SJCRH30 (cell line): Measurements from ENCODE around the gene STAT5A. TPM values are rescaled to one million over a fixed set of nuclear protein-coding genes. Genes with fewer than 3 reads are reported as not detected.

Experiments
- DNase-seq, 2 experiments: peaks; one replicate each; pipeline ENCODE4 v3.0.0-alpha.2; 2015 to 2020
- H3K27ac ChIP-seq: fragments of 250-450 bp; sonication (Bioruptor Pico); 2 replicates; pipeline ENCODE4 v1.5.1; 2020; ENCODE audit warnings: mild to moderate bottlenecking, moderate library complexity
- H3K27me3 ChIP-seq: fragments of 250-450 bp; sonication (Bioruptor Pico); 2 replicates; pipeline ENCODE4 v1.5.1; 2020; ENCODE audit warnings: mild to moderate bottlenecking, moderate library complexity
- H3K36me3 ChIP-seq: fragments of 250-450 bp; sonication (Bioruptor Pico); 2 replicates; pipeline ENCODE4 v1.5.1; 2020; ENCODE audit warnings: mild to moderate bottlenecking, moderate library complexity
- H3K4me1 ChIP-seq: fragments of 250-450 bp; sonication (Bioruptor Pico); 2 replicates; pipeline ENCODE4 v1.5.1; 2020; ENCODE audit warnings: mild to moderate bottlenecking, moderate library complexity
- H3K4me3 ChIP-seq: fragments of 250-450 bp; sonication (Bioruptor Pico); 2 replicates; pipeline ENCODE4 v1.5.1; 2020; ENCODE audit warnings: mild to moderate bottlenecking, moderate library complexity
- H3K9me3 ChIP-seq: fragments of 250-450 bp; sonication (Bioruptor Pico); replicated peaks from 2 replicates; pipeline ENCODE4 v1.5.1; 2020; ENCODE audit warnings: mild to moderate bottlenecking, moderate library complexity
- total RNA-seq: library from RNA; depleted of rRNA; stranded (reverse); fragments of >200 nt; shearing (Covaris generic); gene quantifications from 2 replicates; pipeline ENCODE4 v1.2.3, GENCODE V29; 2014

The STAT5A gene
- total RNA-seq, 1 experiment from 2014 or later: 5.9 TPM

GRCh38 chr17:42274812-42275526 is 13.3 kb upstream of the STAT5A start:
- DNase-seq: peak in 1 of 2 experiments; percentile 21
- H3K36me3 ChIP-seq: no peaks in the 10 kb centered on the region
- peak overlapping the region; percentile 88 for H3K4me3 ChIP-seq
- no peaks in the 10 kb centered on the region for H3K9me3 ChIP-seq
- no peak overlapping the region for H3K27ac ChIP-seq
- peaks cover 15% of the 10 kb centered on the region for H3K4me1 ChIP-seq
- peaks cover 6% of the 10 kb centered on the region; the same call in 1 of the 2 replicates for H3K27me3 ChIP-seq

- Histone ChIP-seq H3K9me3 (no peaks in the 10 kb centered on the region), H3K4me1 (peaks cover 15% of the 10 kb centered on the region), H3K4me3 (peak overlapping the region; percentile 88), H3K27me3 (peaks cover 10% of the 10 kb centered on the region), H3K36me3 (no peaks in the 10 kb centered on the region), H3K27ac (no peak overlapping the region)
- DNase-seq: peak in 1 of 2 experiments; percentile 55
These were observed 12.6 kb upstream of the STAT5A start for GRCh38 chr17:42275527-42276358.

GRCh38 chr17:42276359-42276608 is 12.0 kb upstream of the STAT5A start, which contains the start of gene STAT5B:
STAT5B (minus strand) TSS chr17:42276391; CDS start chr17:42232127, 44,264 bp downstream.
- H3K27me3 ChIP-seq: peaks cover 10% of the 10 kb centered on the region
- peak within 1 kb of the TSS; percentile 88 for H3K4me3 ChIP-seq
- no peaks in the 10 kb centered on the region for H3K9me3 ChIP-seq
- H3K36me3 ChIP-seq: no peaks in the 10 kb centered on the region
- peak; percentile 51 to 67 for DNase-seq
- peaks cover 15% of the 10 kb centered on the region for H3K4me1 ChIP-seq
- H3K27ac ChIP-seq: no peak within 1 kb of the TSS

GRCh38 chr17:42276609-42277341 is 11.5 kb upstream of the STAT5A start:
- peak; percentile 69 to 71 for DNase-seq
- Histone ChIP-seq H3K9me3 (no peaks in the 10 kb centered on the region), H3K4me3 (peak overlapping the region; percentile 88), H3K36me3 (no peaks in the 10 kb centered on the region), H3K4me1 (peaks cover 15% of the 10 kb centered on the region), H3K27ac (no peak overlapping the region), H3K27me3 (peaks cover 10% of the 10 kb centered on the region)

- no peak overlapping the region for H3K27ac ChIP-seq
- no peak for DNase-seq
- peaks cover 15% of the 10 kb centered on the region for H3K4me1 ChIP-seq
- peak overlapping the region; percentile 88; the same call in 1 of the 2 replicates for H3K4me3 ChIP-seq
- no peaks in the 10 kb centered on the region for H3K36me3 ChIP-seq
- peaks cover 10% of the 10 kb centered on the region for H3K27me3 ChIP-seq
- H3K9me3 ChIP-seq: no peaks in the 10 kb centered on the region
These were observed 11.0 kb upstream of the STAT5A start for GRCh38 chr17:42277342-42277712.

GRCh38 chr17:42279776-42280630 is 8.3 kb upstream of the STAT5A start:
- Histone ChIP-seq H3K9me3 (no peaks in the 10 kb centered on the region), H3K4me3 (no peak overlapping the region), H3K27me3 (peaks cover 10% of the 10 kb centered on the region), H3K27ac (no peak overlapping the region), H3K36me3 (no peaks in the 10 kb centered on the region), H3K4me1 (peaks cover 8% of the 10 kb centered on the region)
- no peak for DNase-seq

GRCh38 chr17:42281571-42282096 is 6.7 kb upstream of the STAT5A start:
- DNase-seq: no peak
- H3K27me3 ChIP-seq: peaks cover 10% of the 10 kb centered on the region
- H3K36me3 ChIP-seq: no peaks in the 10 kb centered on the region
- peaks cover 9% of the 10 kb centered on the region for H3K4me1 ChIP-seq
- H3K4me3 ChIP-seq: no peak overlapping the region
- no peaks in the 10 kb centered on the region for H3K9me3 ChIP-seq
- H3K27ac ChIP-seq: no peak overlapping the region

DNA sequence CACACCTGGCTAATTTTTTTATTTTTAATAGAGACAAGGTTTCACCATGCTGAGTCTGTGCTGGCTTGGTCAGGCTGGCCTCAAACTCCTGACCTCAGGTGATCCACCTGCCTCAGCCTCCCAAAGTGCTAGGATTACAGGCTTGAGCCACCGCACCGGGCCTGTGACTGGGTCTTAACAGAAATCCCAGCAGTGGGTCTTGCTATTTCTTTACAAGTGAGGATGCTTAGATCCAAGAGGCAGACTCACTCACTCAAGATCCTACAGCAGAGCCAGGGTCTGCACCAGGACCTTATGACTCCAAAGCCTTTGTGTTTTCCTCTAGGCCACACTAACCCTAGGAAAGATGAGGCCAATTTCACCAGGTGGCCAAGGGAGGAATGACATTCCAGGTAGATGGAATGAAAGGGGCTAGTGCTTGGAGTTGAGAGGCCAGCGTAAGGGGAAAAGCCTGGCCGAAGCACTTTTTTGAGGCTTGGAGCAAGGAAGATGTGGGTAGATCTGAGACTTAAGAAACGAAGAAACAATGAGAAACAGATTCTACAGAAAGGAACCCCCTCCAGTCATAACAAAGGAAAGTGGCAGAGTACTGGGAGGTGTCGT is 5.7 kb upstream of the STAT5A start:
- no peak for DNase-seq
- Histone ChIP-seq H3K4me3 (no peak overlapping the region), H3K9me3 (no peaks in the 10 kb centered on the region), H3K36me3 (no peaks in the 10 kb centered on the region), H3K4me1 (peaks cover 12% of the 10 kb centered on the region; the same call in 1 of the 2 replicates), H3K27me3 (peaks cover 10% of the 10 kb centered on the region), H3K27ac (no peak overlapping the region)

DNA sequence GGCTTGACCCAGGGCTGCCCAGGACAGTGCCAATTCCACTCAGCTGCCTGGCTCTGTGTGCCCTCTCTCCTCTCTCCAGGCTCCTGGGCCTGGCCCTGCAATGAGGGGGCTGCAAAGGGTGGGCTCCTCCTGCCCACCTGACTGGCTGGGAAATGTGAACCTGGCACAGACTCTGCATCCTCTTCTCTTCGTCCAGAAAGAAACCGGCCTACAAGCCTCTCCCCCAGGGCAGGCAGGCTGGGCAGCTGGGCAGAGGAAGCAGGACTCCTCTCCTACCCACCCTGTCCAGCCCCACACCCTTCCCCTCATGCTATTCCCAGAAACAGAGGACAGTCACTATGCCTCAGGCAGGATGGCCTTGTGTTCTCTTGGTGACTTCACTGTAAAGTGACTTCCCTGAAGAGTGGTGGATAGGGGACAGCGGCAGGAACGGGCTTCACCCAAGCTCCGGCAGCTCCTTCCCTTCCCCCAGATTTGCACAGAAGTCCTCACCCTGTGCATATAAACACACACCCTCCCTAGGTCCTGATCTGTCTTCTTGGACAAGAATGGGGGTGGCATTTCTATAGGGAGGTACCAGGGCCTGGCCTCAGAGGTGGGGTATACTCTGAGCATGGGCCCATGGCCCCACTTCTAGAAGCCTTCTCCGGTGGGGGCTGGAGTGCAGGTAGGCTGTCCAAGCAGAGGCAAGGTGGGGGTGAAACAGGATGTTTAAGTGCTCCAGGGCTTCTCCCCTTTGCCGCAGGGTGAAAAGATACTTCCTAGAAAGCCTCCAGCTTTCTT is 4.9 kb upstream of the STAT5A start:
- Histone ChIP-seq H3K36me3 (no peaks in the 10 kb centered on the region), H3K27me3 (peaks cover 10% of the 10 kb centered on the region), H3K9me3 (no peaks in the 10 kb centered on the region), H3K4me1 (peaks cover 13% of the 10 kb centered on the region; the same call in 1 of the 2 replicates), H3K27ac (no peak overlapping the region), H3K4me3 (no peak overlapping the region)
- DNase-seq: no peak

DNA sequence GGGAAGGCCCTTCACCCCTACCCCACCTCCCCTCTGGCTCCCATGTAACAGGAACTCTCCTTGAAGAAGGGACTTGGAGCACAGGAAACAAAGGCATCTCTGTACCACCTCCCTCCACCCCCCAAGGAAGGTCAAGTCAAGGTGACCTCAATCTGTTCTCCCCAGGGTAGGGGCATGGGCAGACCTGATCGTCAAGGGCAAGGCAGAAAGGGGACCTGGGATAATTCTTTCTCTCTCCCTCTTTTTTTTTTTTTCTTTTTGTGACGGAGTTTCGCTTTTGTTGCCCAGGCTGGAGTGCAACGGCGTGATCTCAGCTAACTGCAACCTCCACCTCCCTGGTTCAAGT is 4.3 kb upstream of the STAT5A start:
- Histone ChIP-seq H3K27ac (no peak overlapping the region), H3K36me3 (no peaks in the 10 kb centered on the region), H3K4me3 (no peak overlapping the region), H3K27me3 (peaks cover 5% of the 10 kb centered on the region), H3K4me1 (peaks cover 13% of the 10 kb centered on the region; the same call in 1 of the 2 replicates), H3K9me3 (no peaks in the 10 kb centered on the region)
- no peak for DNase-seq

GRCh38 chr17:42284566-42284965 is 3.7 kb upstream of the STAT5A start:
- Histone ChIP-seq H3K9me3 (no peaks in the 10 kb centered on the region), H3K4me1 (peaks cover 13% of the 10 kb centered on the region; the same call in 1 of the 2 replicates), H3K4me3 (no peak overlapping the region), H3K27ac (no peak overlapping the region), H3K27me3 (peaks cover 4% of the 10 kb centered on the region; the same call in 1 of the 2 replicates), H3K36me3 (no peaks in the 10 kb centered on the region)
- DNase-seq: no peak

GRCh38 chr17:42285346-42286050 is 2.8 kb upstream of the STAT5A start:
- peaks cover 1% of the 10 kb centered on the region; the same call in 1 of the 2 replicates for H3K27me3 ChIP-seq
- no peaks in the 10 kb centered on the region for H3K36me3 ChIP-seq
- H3K27ac ChIP-seq: no peak overlapping the region
- peaks cover 19% of the 10 kb centered on the region; the same call in 1 of the 2 replicates for H3K4me1 ChIP-seq
- H3K9me3 ChIP-seq: no peaks in the 10 kb centered on the region
- no peak for DNase-seq
- H3K4me3 ChIP-seq: no peak overlapping the region
